Mucosa of descending colon (tissue), 3 donors: Measurements from ENCODE around the gene SMAD6. TPM values are rescaled to one million over a fixed set of nuclear protein-coding genes. Genes with fewer than 3 reads are reported as not detected.

Experiments used
- ATAC-seq: fragments of 200-7000 bp; cut with Tn5 transposase; one replicate; pipeline ENCODE4 v1.9.1; 2020; ENCODE audit warnings: mild to moderate bottlenecking, moderate library complexity
- DNase-seq, 3 donors: peaks; one replicate each; pipeline ENCODE4 v3.0.0-alpha.2; 2020
- H3K36me3 ChIP-seq: fragments of 200-600 bp; one replicate; pipeline ENCODE4 v1.8.0; 2021; ENCODE audit warnings: low read depth, mild to moderate bottlenecking
- H3K4me1 ChIP-seq: fragments of 200-600 bp; one replicate; pipeline ENCODE4 v1.8.0; 2021; ENCODE audit warnings: low read depth, mild to moderate bottlenecking
- H3K4me3 ChIP-seq: fragments of 200-600 bp; one replicate; pipeline ENCODE4 v1.8.0; 2021; ENCODE audit warnings: mild to moderate bottlenecking
- H3K9me3 ChIP-seq: fragments of 200-600 bp; one replicate; pipeline ENCODE4 v1.8.0; 2021; ENCODE audit warnings: mild to moderate bottlenecking
- CTCF ChIP-seq: fragments of 200-600 bp; IDR thresholded peaks from one replicate; pipeline ENCODE4 v1.8.0; 2022; ENCODE audit warnings: antibody characterized with exemption, mild to moderate bottlenecking
- intact Hi-C, 2 donors: fragments of 100-400 bp; cut with DNase I in 1 of 2; cut with micrococcal nuclease in 1 of 2; formaldehyde crosslinking; loops; one replicate each; pipeline versions ENCODE4 v1.11.0 to v1.11.1; 2022; cut with DNase I, micrococcal nuclease
- total RNA-seq, 3 donors: library from RNA; stranded (reverse); fragmentation: NEBNext Ultra II Directional in 2 of 3; extraction: Animal tissue kit (Norgen Biotek cat#: 25700) in 2 of 3; gene quantifications; one replicate each; pipeline versions ENCODE4 v1.2.1 to v1.2.4, GENCODE V29; 2021 to 2023
- donor health status: DM: no; HTN: no; CAD: no; lungs with moderate emphysema.
- donor health status: DM: no; HTN: no; CAD: no.
- donor health status: DM: no; HTN: yes; CAD: no.

SMAD6 gene
- total RNA-seq, 3 donors from 2014 or later: 11.5 to 18.5 (median 12.8) TPM

GRCh38 chr15:66698971-66699370 is 3.1 kb upstream of the SMAD6 start:
- no peak overlapping the region for H3K4me3 ChIP-seq
- DNase-seq: no peak
- no peak for TF ChIP-seq CTCF

GRCh38 chr15:66700412-66700801 is 1.6 kb upstream of the SMAD6 start:
- intact Hi-C loops: no loop called here

More at GRCh38 chr15:66698971-66699370, 3.1 kb upstream of the SMAD6 start:
- H3K36me3 ChIP-seq: no peaks in the 10 kb centered on the region
- ATAC-seq: no peak
- H3K9me3 ChIP-seq: no peaks in the 10 kb centered on the region
- intact Hi-C loops: loop anchor here in 1 of 2 donors (10.0 kb wide), 1 partner anchor 84 kb away; no protein-coding TSS in a partner anchor
- H3K4me1 ChIP-seq: peaks cover 5% of the 10 kb centered on the region

GRCh38 chr15:66700802-66701421 is 1.1 kb upstream of the SMAD6 start:
- DNase-seq: peak; percentile 95 to 98 (median 98)
- no peak for TF ChIP-seq CTCF
- Histone ChIP-seq H3K4me1 (peaks cover 18% of the 10 kb centered on the region), H3K9me3 (no peaks in the 10 kb centered on the region), H3K36me3 (no peaks in the 10 kb centered on the region), H3K4me3 (peak overlapping the region; percentile 34)
- ATAC-seq: peak; percentile 83
- intact Hi-C loops: no loop called here

More at GRCh38 chr15:66700412-66700801, 1.6 kb upstream of the SMAD6 start:
- Histone ChIP-seq H3K4me1 (peaks cover 18% of the 10 kb centered on the region), H3K9me3 (no peaks in the 10 kb centered on the region), H3K36me3 (no peaks in the 10 kb centered on the region), H3K4me3 (peak overlapping the region; percentile 17)
- TF ChIP-seq CTCF: no peak
- no peak for ATAC-seq
- no peak for DNase-seq

GRCh38 chr15:66701422-66702034 is 508 bp upstream of the SMAD6 start:
- Histone ChIP-seq H3K9me3 (no peaks in the 10 kb centered on the region), H3K4me3 (peak overlapping the region; percentile 34), H3K36me3 (no peaks in the 10 kb centered on the region), H3K4me1 (peaks cover 23% of the 10 kb centered on the region)
- TF ChIP-seq CTCF: no peak
- peak; percentile 63 to 82 (median 80) for DNase-seq
- intact Hi-C loops: no loop called here
- peak; percentile 59 for ATAC-seq

- no peaks in the 10 kb centered on the region for H3K36me3 ChIP-seq
- H3K4me1 ChIP-seq: peaks cover 34% of the 10 kb centered on the region
- ATAC-seq: no peak
- peak; percentile 37 to 69 (median 64) for DNase-seq
- intact Hi-C loops: no loop called here
- H3K4me3 ChIP-seq: peak overlapping the region; percentile 34
- no peaks in the 10 kb centered on the region for H3K9me3 ChIP-seq
- TF ChIP-seq CTCF: no peak
Observed at GRCh38 chr15:66702787-66703539, 927 bp downstream of the SMAD6 start.
